Spleen (tissue), 7 donors: ENCODE data around the gene KANSL1L.

Experiments
- CTCF ChIP-seq, 11 experiments: fragments of 200-600 bp in 7 of 11; fragments of 450-650 bp in 4 of 11; sonication (generic) in 4 of 11; IDR thresholded peaks in 8 of 11; conservative IDR thresholded peaks in 3 of 11; 1 replicate in 7 of 11; 2 replicates in 4 of 11; pipeline versions ENCODE4 v1.4.0 to v1.8.0; 2016 to 2021; ENCODE audit warnings: antibody characterized with exemption in 11 of 11, inconsistent platforms in 4 of 11, mild to moderate bottlenecking in 1 of 11
- POLR2A ChIP-seq, 3 donors: fragments of 450-650 bp; IDR thresholded peaks; one replicate each; pipeline ENCODE4 v1.5.1; 2017; ENCODE audit warnings: antibody characterized with exemption in 3 of 3, mild to moderate bottlenecking in 1 of 3
- POLR2AphosphoS5 ChIP-seq, 3 donors: sonication (generic); formaldehyde crosslinking; IDR thresholded peaks; one replicate each; pipeline ENCODE4 v1.5.1; 2017; ENCODE audit warnings: antibody characterized with exemption in 3 of 3
- donor health status: DM: no; HTN: no; CAD: no; lungs with moderate emphysema.
- donor health status: DM: no; HTN: no; CAD: no.
- donor health status: DM: no; HTN: no; CAD: no.

- no peak for TF ChIP-seq CTCF (IDR thresholded peaks at IDR 0.05 in 8 of 11, conservative IDR thresholded peaks at IDR 0.05 in 3 of 11)
- no peak for TF ChIP-seq POLR2A (IDR thresholded peaks at IDR 0.05)
- no peak for TF ChIP-seq POLR2AphosphoS5 (IDR thresholded peaks at IDR 0.05)
Observed at GRCh38 chr2:210167227-210167626, 4.0 kb downstream of the KANSL1L start.
